ENCODE data around the gene CEP162.
"Not testable (repeated sequence)": the region's sequence is repeated elsewhere in the genome, so short reads cannot be mapped to it uniquely, and the experiment has no call there.

The CEP162 gene

GRCh38 chr6:84258866-84259265 is 31.4 kb upstream of the CEP162 start:
- H3K4me3 ChIP-seq (ENCODE audit: low read depth, low read length): no peak overlapping the region
- in situ Hi-C loops (cut with HindIII; ENCODE audit: low sequenced_read_pairs): no loop called here
- TF ChIP-seq CTCF (IDR thresholded peaks at IDR 0.05; ENCODE audit: low read depth, low read length, missing control alignments): no peak
- no peak for DNase-seq (ENCODE audit: low read depth)

GRCh38 chr6:84258268-84258667 is 30.8 kb upstream of the CEP162 start:
- no peak for DNase-seq (ENCODE audit: low read depth)
- in situ Hi-C loops (cut with HindIII; ENCODE audit: low sequenced_read_pairs): no loop called here
- TF ChIP-seq CTCF (IDR thresholded peaks at IDR 0.05; ENCODE audit: low read depth, low read length, missing control alignments): no peak
- H3K4me3 ChIP-seq (ENCODE audit: low read depth, low read length): no peak overlapping the region

GRCh38 chr6:84255641-84256040 is 28.2 kb upstream of the CEP162 start:
- TF ChIP-seq CTCF (IDR thresholded peaks at IDR 0.05; ENCODE audit: low read depth, low read length, missing control alignments): no peak

GRCh38 chr6:84253380-84253779 is 25.9 kb upstream of the CEP162 start:
- DNase-seq (ENCODE audit: low read depth): no peak
- no peak for TF ChIP-seq CTCF (IDR thresholded peaks at IDR 0.05; ENCODE audit: low read depth, low read length, missing control alignments)
- H3K4me3 ChIP-seq (ENCODE audit: low read depth, low read length): no peak overlapping the region
- in situ Hi-C loops (cut with HindIII; ENCODE audit: low sequenced_read_pairs): no loop called here

More at GRCh38 chr6:84255641-84256040, 28.2 kb upstream of the CEP162 start:
- in situ Hi-C loops (cut with HindIII; ENCODE audit: low sequenced_read_pairs): no loop called here
- no peak for DNase-seq (ENCODE audit: low read depth)
- H3K4me3 ChIP-seq (ENCODE audit: low read depth, low read length): no peak overlapping the region

GRCh38 chr6:84251891-84252539 is 24.6 kb upstream of the CEP162 start:
- TF ChIP-seq CTCF (IDR thresholded peaks at IDR 0.05; ENCODE audit: low read depth, low read length, missing control alignments): no peak
- DNase-seq (ENCODE audit: low read depth): no peak
- no peak overlapping the region for H3K4me3 ChIP-seq (ENCODE audit: low read depth, low read length)
- in situ Hi-C loops (cut with HindIII; ENCODE audit: low sequenced_read_pairs): no loop called here

GRCh38 chr6:84249724-84250123 is 22.3 kb upstream of the CEP162 start:
- in situ Hi-C loops (cut with HindIII; ENCODE audit: low sequenced_read_pairs): no loop called here
- no peak for DNase-seq (ENCODE audit: low read depth)
- TF ChIP-seq CTCF (IDR thresholded peaks at IDR 0.05; ENCODE audit: low read depth, low read length, missing control alignments): no peak
- no peak overlapping the region for H3K4me3 ChIP-seq (ENCODE audit: low read depth, low read length)

GRCh38 chr6:84244416-84245081 is 17.1 kb upstream of the CEP162 start:
- H3K4me3 ChIP-seq (ENCODE audit: low read depth, low read length); DNase-seq (ENCODE audit: low read depth); in situ Hi-C loops (cut with HindIII; ENCODE audit: low sequenced_read_pairs): not testable (repeated sequence)
